Measurements from ENCODE around the gene LRFN4. TPM values are rescaled to one million over a fixed set of nuclear protein-coding genes. Genes with fewer than 3 reads are reported as not detected.

The LRFN4 gene
- polyA plus RNA-seq, 1 donor from 2014 or later, result 85.0 TPM

GRCh38 chr11:66881451-66881835 lies 24.6 kb downstream of the LRFN4 start:
- H3K9me2 ChIP-seq (ENCODE audit: insufficient read depth, low read length), result no peaks in the 10 kb centered on the region
- TF ChIP-seq POLR2AphosphoS5 (IDR thresholded peaks at IDR 0.05) (no peak), SMC3 (conservative IDR thresholded peaks at IDR 0.05; ENCODE audit: poor library complexity) (no peak), EP300 (conservative IDR thresholded peaks at IDR 0.05; ENCODE audit: poor library complexity, severe bottlenecking) (no peak), TAF1 (IDR thresholded peaks at IDR 0.05; ENCODE audit: low read depth) (no peak), RAD21 (conservative IDR thresholded peaks at IDR 0.05) (no peak), REST (IDR thresholded peaks at IDR 0.05; ENCODE audit: borderline replicate concordance) (no peak)
- TF ChIP-seq, protein P1, sequence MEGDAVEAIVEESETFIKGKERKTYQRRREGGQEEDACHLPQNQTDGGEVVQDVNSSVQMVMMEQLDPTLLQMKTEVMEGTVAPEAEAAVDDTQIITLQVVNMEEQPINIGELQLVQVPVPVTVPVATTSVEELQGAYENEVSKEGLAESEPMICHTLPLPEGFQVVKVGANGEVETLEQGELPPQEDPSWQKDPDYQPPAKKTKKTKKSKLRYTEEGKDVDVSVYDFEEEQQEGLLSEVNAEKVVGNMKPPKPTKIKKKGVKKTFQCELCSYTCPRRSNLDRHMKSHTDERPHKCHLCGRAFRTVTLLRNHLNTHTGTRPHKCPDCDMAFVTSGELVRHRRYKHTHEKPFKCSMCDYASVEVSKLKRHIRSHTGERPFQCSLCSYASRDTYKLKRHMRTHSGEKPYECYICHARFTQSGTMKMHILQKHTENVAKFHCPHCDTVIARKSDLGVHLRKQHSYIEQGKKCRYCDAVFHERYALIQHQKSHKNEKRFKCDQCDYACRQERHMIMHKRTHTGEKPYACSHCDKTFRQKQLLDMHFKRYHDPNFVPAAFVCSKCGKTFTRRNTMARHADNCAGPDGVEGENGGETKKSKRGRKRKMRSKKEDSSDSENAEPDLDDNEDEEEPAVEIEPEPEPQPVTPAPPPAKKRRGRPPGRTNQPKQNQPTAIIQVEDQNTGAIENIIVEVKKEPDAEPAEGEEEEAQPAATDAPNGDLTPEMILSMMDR (IDR thresholded peaks at IDR 0.05; ENCODE audit: poor library complexity, severe bottlenecking), result peak; percentile 12
- no peak overlapping the region for H3K9ac ChIP-seq (ENCODE audit: low read length)
- H3F3A ChIP-seq (ENCODE audit: insufficient read depth, low read length, poor library complexity, severe bottlenecking), result no peaks in the 10 kb centered on the region
- no peak overlapping the region for H3K4me2 ChIP-seq (ENCODE audit: low read length)
- H3K79me2 ChIP-seq (replicated peaks; ENCODE audit: insufficient read depth, low read length), result no peaks in the 10 kb centered on the region
- no peaks in the 10 kb centered on the region for H3K27me3 ChIP-seq (ENCODE audit: insufficient read depth, low read depth, low read length)
- H4K20me1 ChIP-seq (ENCODE audit: insufficient read depth), result no peaks in the 10 kb centered on the region
- H3K27ac ChIP-seq (ENCODE audit: low read length), result no peak overlapping the region
- H3K9me3 ChIP-seq (ENCODE audit: low read length), result no peaks in the 10 kb centered on the region
- H2AFZ ChIP-seq (ENCODE audit: low read depth, low read length), result no peak overlapping the region
- H3K4me3 ChIP-seq (ENCODE audit: low read length), result no peak overlapping the region
- no peaks in the 10 kb centered on the region for H3K36me3 ChIP-seq (ENCODE audit: insufficient read depth, low read length)

DNA sequence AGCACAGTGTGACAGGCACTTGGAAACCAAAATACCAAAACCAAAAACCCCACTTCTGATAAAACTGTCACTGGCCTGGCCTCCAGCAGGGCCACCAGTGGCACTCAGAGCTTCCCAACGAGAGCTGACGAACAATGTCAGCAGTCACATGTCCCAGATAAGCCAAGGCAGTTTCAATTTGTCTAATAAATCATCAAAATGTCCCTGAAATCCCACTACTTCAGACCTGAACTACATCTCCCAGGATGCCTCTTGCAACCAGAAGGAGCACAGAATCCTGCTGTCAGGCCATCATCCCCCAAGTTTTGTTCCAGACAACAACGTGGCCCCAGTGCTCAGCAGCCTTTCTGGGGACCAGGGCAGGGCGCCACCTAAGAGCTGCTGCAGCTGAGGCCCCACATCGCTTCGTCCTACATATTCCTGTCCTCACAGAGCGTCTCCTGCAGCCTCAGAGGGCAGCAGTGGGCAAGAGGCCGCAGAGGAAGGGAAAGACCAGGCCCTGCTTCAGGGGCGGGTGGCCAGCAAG lies 25.1 kb downstream of the LRFN4 start:
- no peak for TF ChIP-seq EZH2 (IDR thresholded peaks at IDR 0.05; ENCODE audit: borderline replicate concordance, insufficient read depth, low read length, poor library complexity, severe bottlenecking)
- TF ChIP-seq, protein P1 (IDR thresholded peaks at IDR 0.05; ENCODE audit: poor library complexity, severe bottlenecking), result no peak
- no peak for TF ChIP-seq EP300 (conservative IDR thresholded peaks at IDR 0.05; ENCODE audit: poor library complexity, severe bottlenecking)
- TF ChIP-seq POLR2AphosphoS5 (IDR thresholded peaks at IDR 0.05), result no peak
- TF ChIP-seq MXI1 (conservative IDR thresholded peaks at IDR 0.05; ENCODE audit: poor library complexity, severe bottlenecking), result no peak
- TF ChIP-seq SMC3 (conservative IDR thresholded peaks at IDR 0.05; ENCODE audit: poor library complexity), result no peak
- TF ChIP-seq TAF1 (IDR thresholded peaks at IDR 0.05; ENCODE audit: low read depth), result no peak
- H4K20me1 ChIP-seq (ENCODE audit: insufficient read depth), result no peaks in the 10 kb centered on the region
- no peak overlapping the region for H3K4me3 ChIP-seq (ENCODE audit: low read length)
- no peak overlapping the region for H3K4me2 ChIP-seq (ENCODE audit: low read length)
- H3K27ac ChIP-seq (ENCODE audit: low read length), result no peak overlapping the region
- no peaks in the 10 kb centered on the region for H3K27me3 ChIP-seq (ENCODE audit: insufficient read depth, low read depth, low read length)
- H3K9me3 ChIP-seq (ENCODE audit: low read length), result no peaks in the 10 kb centered on the region
- no peaks in the 10 kb centered on the region for H3K79me2 ChIP-seq (replicated peaks; ENCODE audit: insufficient read depth, low read length)
- H3K36me3 ChIP-seq (ENCODE audit: insufficient read depth, low read length), result no peaks in the 10 kb centered on the region
- no peaks in the 10 kb centered on the region for H3F3A ChIP-seq (ENCODE audit: insufficient read depth, low read length, poor library complexity, severe bottlenecking)
- H3K9me2 ChIP-seq (ENCODE audit: insufficient read depth, low read length), result no peaks in the 10 kb centered on the region
- no peak overlapping the region for H3K9ac ChIP-seq (ENCODE audit: low read length)
- no peak overlapping the region for H2AFZ ChIP-seq (ENCODE audit: low read depth, low read length)

Data from neural cell (in vitro differentiated cells).